ENCODE data around the gene EGLN3.
"Not testable (repeated sequence)": the region's sequence is repeated elsewhere in the genome, so short reads cannot be mapped to it uniquely, and the experiment has no call there.

The EGLN3 gene

GRCh38 chr14:33963892-33964291, 13.0 kb upstream of the EGLN3 start:
- TF ChIP-seq CTCF (conservative IDR thresholded peaks at IDR 0.05; ENCODE audit: low read length): no peak
- DNase-seq (ENCODE audit: low read depth): no peak
- H3K4me3 ChIP-seq (ENCODE audit: low read length): no peak overlapping the region

GRCh38 chr14:33962466-33962865, 11.6 kb upstream of the EGLN3 start:
- not testable (repeated sequence) for H3K4me3 ChIP-seq (ENCODE audit: low read length); DNase-seq (ENCODE audit: low read depth)

GRCh38 chr14:33962016-33962415, 11.1 kb upstream of the EGLN3 start:
- DNase-seq (ENCODE audit: low read depth): no peak
- no peak overlapping the region for H3K4me3 ChIP-seq (ENCODE audit: low read length)
- TF ChIP-seq CTCF (conservative IDR thresholded peaks at IDR 0.05; ENCODE audit: low read length): no peak

GRCh38 chr14:33959692-33960151, 8.8 kb upstream of the EGLN3 start:
- H3K4me3 ChIP-seq (ENCODE audit: low read length): no peak overlapping the region
- DNase-seq (ENCODE audit: low read depth): no peak
- no peak for TF ChIP-seq CTCF (conservative IDR thresholded peaks at IDR 0.05; ENCODE audit: low read length)

GRCh38 chr14:33958605-33959226, 7.8 kb upstream of the EGLN3 start:
- TF ChIP-seq CTCF (conservative IDR thresholded peaks at IDR 0.05; ENCODE audit: low read length): no peak
- no peak for DNase-seq (ENCODE audit: low read depth)
- H3K4me3 ChIP-seq (ENCODE audit: low read length): no peak overlapping the region

DNA sequence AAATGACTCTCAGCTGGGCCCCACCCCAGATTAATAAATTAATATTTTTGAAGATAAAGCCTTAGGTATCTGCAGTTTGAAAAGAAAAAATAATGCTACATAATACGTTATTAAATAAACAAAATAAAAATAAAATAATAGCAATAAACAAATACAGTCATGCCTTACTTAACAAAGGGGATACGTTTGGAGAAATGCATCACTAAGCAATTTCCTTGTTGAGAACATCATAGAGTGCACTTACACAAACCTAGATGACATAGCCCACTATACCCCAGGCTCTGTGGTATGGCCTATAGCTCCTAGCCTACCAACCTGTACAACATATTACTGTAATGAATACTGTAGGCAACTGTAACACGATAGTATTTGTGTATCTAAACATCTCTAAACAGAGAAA, 7.1 kb upstream of the EGLN3 start:
- DNase-seq (ENCODE audit: low read depth): no peak
- no peak overlapping the region for H3K4me3 ChIP-seq (ENCODE audit: low read length)
- no peak for TF ChIP-seq CTCF (conservative IDR thresholded peaks at IDR 0.05; ENCODE audit: low read length)

DNA sequence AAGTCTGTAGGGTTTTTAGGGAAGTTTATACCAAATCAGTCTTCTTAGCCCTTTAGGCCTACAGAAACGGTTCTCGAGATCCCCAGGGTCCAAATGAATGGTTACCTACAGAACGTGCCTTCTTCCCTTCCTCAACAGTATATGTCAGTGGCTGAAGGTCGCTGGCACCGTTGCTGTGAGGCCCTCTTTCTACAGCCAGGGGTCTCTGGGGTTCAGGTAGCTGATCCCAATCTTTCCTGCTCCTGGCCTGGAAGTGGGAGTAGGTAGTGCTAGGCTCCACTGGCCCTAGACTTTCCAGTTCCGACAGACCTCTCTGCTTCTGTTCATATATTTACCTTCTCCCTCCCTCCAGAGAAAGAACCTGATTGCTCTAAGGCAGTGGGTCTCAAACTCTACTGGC, 6.4 kb upstream of the EGLN3 start:
- DNase-seq (ENCODE audit: low read depth): no peak
- TF ChIP-seq CTCF (conservative IDR thresholded peaks at IDR 0.05; ENCODE audit: low read length): no peak
- no peak overlapping the region for H3K4me3 ChIP-seq (ENCODE audit: low read length)

DNA sequence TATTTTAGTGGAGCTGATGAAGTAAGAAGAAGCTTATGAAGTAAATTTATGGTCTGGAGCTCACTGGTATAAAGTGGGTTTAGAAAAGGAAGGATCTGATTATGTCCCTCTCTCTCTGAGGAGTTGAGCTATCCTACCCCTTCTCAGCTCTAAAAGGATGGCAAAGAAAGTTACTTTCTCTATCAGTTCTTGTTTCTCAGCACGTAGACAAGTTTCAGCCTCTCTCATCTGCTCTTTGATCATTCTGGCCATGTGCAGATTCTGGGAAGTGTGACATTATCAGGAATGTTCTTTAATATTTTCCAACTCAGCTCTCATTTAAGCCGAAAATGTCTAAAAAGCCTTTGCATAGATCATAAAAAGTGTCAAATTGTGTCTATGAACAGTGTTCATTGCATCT, 5.8 kb upstream of the EGLN3 start:
- DNase-seq (ENCODE audit: low read depth): no peak
- H3K4me3 ChIP-seq (ENCODE audit: low read length): no peak overlapping the region
- TF ChIP-seq CTCF (conservative IDR thresholded peaks at IDR 0.05; ENCODE audit: low read length): no peak
